GM21723 (cell line): ENCODE results near the gene SUSD6.
"Not testable (repeated sequence)": the region's sequence is repeated elsewhere in the genome, so short reads cannot be mapped to it uniquely, and the experiment has no call there.

Experiments used
- ATAC-seq: cut with Tn5 transposase; IDR thresholded peaks from one replicate; pipeline ENCODE4 v1.9.1; 2021; ENCODE audit warnings: mild to moderate bottlenecking, moderate library complexity; ENCODE audit not compliant: unreplicated experiment

The SUSD6 gene

GRCh38 chr14:69647642-69648041 lies 36.2 kb downstream of the SUSD6 start:
- not testable (repeated sequence) for ATAC-seq

GRCh38 chr14:69648480-69649451 lies 37.4 kb downstream of the SUSD6 start:
- ATAC-seq, result peak; percentile 54

- ATAC-seq, result no peak
These were observed 39.6 kb downstream of the SUSD6 start for GRCh38 chr14:69650948-69651369.

GRCh38 chr14:69651664-69652063 lies 40.3 kb downstream of the SUSD6 start:
- ATAC-seq, result no peak

GRCh38 chr14:69652942-69653684 lies 41.7 kb downstream of the SUSD6 start:
- no peak for ATAC-seq

- no peak for ATAC-seq
These were observed 42.7 kb downstream of the SUSD6 start for GRCh38 chr14:69654116-69654515.

GRCh38 chr14:69657950-69658355 lies 46.6 kb downstream of the SUSD6 start:
- ATAC-seq, result no peak

GRCh38 chr14:69658664-69659261 lies 47.4 kb downstream of the SUSD6 start:
- ATAC-seq, result no peak

GRCh38 chr14:69660344-69661193 lies 49.2 kb downstream of the SUSD6 start:
- ATAC-seq, result no peak

- ATAC-seq, result no peak
These were observed 49.8 kb downstream of the SUSD6 start for GRCh38 chr14:69661194-69661537.

- no peak for ATAC-seq
These were observed 51.4 kb downstream of the SUSD6 start for GRCh38 chr14:69662636-69663299.

- ATAC-seq, result no peak
These were observed 51.9 kb downstream of the SUSD6 start for GRCh38 chr14:69663300-69663643.

- ATAC-seq, result no peak
These were observed 52.9 kb downstream of the SUSD6 start for GRCh38 chr14:69664265-69664664.

GRCh38 chr14:69664865-69665526 lies 53.6 kb downstream of the SUSD6 start:
- ATAC-seq, result no peak

GRCh38 chr14:69665631-69666030 lies 54.2 kb downstream of the SUSD6 start:
- ATAC-seq, result no peak

GRCh38 chr14:69666112-69666511 lies 54.7 kb downstream of the SUSD6 start:
- ATAC-seq, result no peak

- no peak for ATAC-seq
These were observed 55.4 kb downstream of the SUSD6 start for GRCh38 chr14:69666690-69667211.

- ATAC-seq, result peak; percentile 38
These were observed 56.5 kb downstream of the SUSD6 start for GRCh38 chr14:69667938-69668335.

- ATAC-seq, result no peak
These were observed 58.0 kb downstream of the SUSD6 start for GRCh38 chr14:69669375-69669774.
